Sigmoid colon (tissue), 4 donors: ENCODE measurements around the gene TMED7.

Experiments used
- CTCF ChIP-seq, 4 experiments: fragments of 450-650 bp in 3 of 4; fragments of 200-600 bp in 1 of 4; IDR thresholded peaks; one replicate each; pipeline ENCODE4 v1.5.1; 2016 to 2019; ENCODE audit warnings: antibody characterized with exemption in 4 of 4, mild to moderate bottlenecking in 3 of 4, moderate library complexity in 2 of 4
- POLR2A ChIP-seq, 2 donors: fragments of 450-650 bp; IDR thresholded peaks; one replicate each; pipeline ENCODE4 v1.6.1; 2016; ENCODE audit warnings: antibody characterized with exemption in 2 of 2, mild to moderate bottlenecking in 2 of 2, moderate library complexity in 2 of 2
- POLR2AphosphoS5 ChIP-seq, 4 donors: sonication (generic); formaldehyde crosslinking; IDR thresholded peaks; one replicate each; pipeline ENCODE4 v1.6.1; 2017; ENCODE audit warnings: antibody characterized with exemption in 4 of 4

GRCh38 chr5:115584501-115584900 lies 41.3 kb downstream of the TMED7 start:
- no peak for TF ChIP-seq CTCF (IDR thresholded peaks at IDR 0.05)
- TF ChIP-seq POLR2A (IDR thresholded peaks at IDR 0.05) = no peak
- no peak for TF ChIP-seq POLR2AphosphoS5 (IDR thresholded peaks at IDR 0.05)
